Activated CD8-positive, alpha-beta T cell treated with anti-CD3 and anti-CD28 coated beads for 36 hours (primary cell): ENCODE data around the gene FOXK2. TPM values are rescaled to one million over a fixed set of nuclear protein-coding genes. Genes with fewer than 3 reads are reported as not detected.

Source experiments
- ATAC-seq: fragments of 200-7000 bp; cut with Tn5 transposase; one replicate; pipeline ENCODE4 v1.10.0; 2021; ENCODE audit warnings: mild to moderate bottlenecking, moderate library complexity
- CTCF ChIA-PET: fragments of 350-600 bp; sonication (Branson Sonifier 250); formaldehyde crosslinking; loops from one replicate; lab custom pipeline; 2021; ENCODE audit warnings: antibody characterized with exemption; lab: Charles Lee
- POLR2A ChIA-PET: fragments of 350-600 bp; sonication (Branson Sonifier 250); formaldehyde crosslinking; loops from one replicate; lab custom pipeline; 2021; ENCODE audit warnings: antibody characterized with exemption; lab: Charles Lee
- DNase-seq: peaks from one replicate; pipeline ENCODE4 v3.0.0-alpha.2; 2020
- H3K27ac Mint-ChIP-seq: one replicate; pipeline ENCODE4 v1.8.0; 2021; ENCODE audit warnings: mild to moderate bottlenecking, mixed read lengths
- H3K27me3 Mint-ChIP-seq: one replicate; pipeline ENCODE4 v1.8.0; 2021; ENCODE audit warnings: mixed read lengths
- H3K36me3 Mint-ChIP-seq: one replicate; pipeline ENCODE4 v1.8.0; 2021; ENCODE audit warnings: low read depth, mixed read lengths
- H3K4me1 Mint-ChIP-seq: one replicate; pipeline ENCODE4 v1.8.0; 2021; ENCODE audit warnings: low read depth, mixed read lengths
- H3K4me3 Mint-ChIP-seq: one replicate; pipeline ENCODE4 v1.8.0; 2021; ENCODE audit warnings: mild to moderate bottlenecking, moderate library complexity, mixed read lengths
- H3K9me3 Mint-ChIP-seq: one replicate; pipeline ENCODE4 v1.8.0; 2021; ENCODE audit warnings: mixed read lengths
- intact Hi-C: fragments of 100-400 bp; cut with micrococcal nuclease; formaldehyde crosslinking; loops from one replicate; pipeline ENCODE4 v1.10.0; 2022
- total RNA-seq, 2 experiments: library from RNA; stranded (reverse); gene quantifications; one replicate each; pipeline ENCODE4 v1.2.3, GENCODE V29; 2021
- TF ChIP-seq, protein P1 (sequence below): fragments of 200-600 bp; IDR thresholded peaks from one replicate; pipeline ENCODE4 v1.8.0; 2022; ENCODE audit warnings: antibody characterized with exemption, mild to moderate bottlenecking

FOXK2 gene
- total RNA-seq, 2 experiments from 2014 or later: 55.6 to 59.5 TPM

DNA sequence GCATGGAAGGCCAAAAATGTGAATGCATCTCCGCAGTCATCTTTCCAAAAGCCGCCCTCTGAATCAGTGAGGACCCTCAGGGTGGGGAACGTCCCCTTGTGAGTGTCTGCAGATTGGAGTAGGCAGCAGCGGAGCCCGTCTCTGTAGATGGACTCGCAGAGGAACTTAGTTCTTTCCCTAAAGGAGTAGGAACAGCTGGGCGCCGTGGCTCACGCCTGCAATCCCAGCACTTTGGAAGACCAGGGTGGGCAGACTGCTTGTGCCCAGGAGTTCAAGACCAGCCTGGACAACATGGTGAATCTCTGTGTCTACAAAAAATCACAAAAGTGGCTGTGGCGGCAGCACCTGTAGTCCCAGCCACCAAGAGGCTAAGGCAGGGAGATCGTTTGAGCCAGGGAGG lies 75.0 kb downstream of the FOXK2 start:
- POLR2A ChIA-PET: no interaction called here
- Mint-ChIP-seq H3K4me3 (no peak overlapping the region), H3K27me3 (no peaks in the 10 kb centered on the region), H3K9me3 (no peaks in the 10 kb centered on the region), H3K36me3 (peaks cover 15% of the 10 kb centered on the region), H3K4me1 (peaks cover 34% of the 10 kb centered on the region), H3K27ac (peak overlapping the region; percentile 27)
- CTCF ChIA-PET: interaction anchor here (0.5 kb wide), 1 partner anchor 69 kb away, joined by 3 read pairs; no protein-coding TSS in a partner anchor
- intact Hi-C loops: no loop called here
- DNase-seq: no peak
- ATAC-seq: no peak
- TF ChIP-seq, protein P1, sequence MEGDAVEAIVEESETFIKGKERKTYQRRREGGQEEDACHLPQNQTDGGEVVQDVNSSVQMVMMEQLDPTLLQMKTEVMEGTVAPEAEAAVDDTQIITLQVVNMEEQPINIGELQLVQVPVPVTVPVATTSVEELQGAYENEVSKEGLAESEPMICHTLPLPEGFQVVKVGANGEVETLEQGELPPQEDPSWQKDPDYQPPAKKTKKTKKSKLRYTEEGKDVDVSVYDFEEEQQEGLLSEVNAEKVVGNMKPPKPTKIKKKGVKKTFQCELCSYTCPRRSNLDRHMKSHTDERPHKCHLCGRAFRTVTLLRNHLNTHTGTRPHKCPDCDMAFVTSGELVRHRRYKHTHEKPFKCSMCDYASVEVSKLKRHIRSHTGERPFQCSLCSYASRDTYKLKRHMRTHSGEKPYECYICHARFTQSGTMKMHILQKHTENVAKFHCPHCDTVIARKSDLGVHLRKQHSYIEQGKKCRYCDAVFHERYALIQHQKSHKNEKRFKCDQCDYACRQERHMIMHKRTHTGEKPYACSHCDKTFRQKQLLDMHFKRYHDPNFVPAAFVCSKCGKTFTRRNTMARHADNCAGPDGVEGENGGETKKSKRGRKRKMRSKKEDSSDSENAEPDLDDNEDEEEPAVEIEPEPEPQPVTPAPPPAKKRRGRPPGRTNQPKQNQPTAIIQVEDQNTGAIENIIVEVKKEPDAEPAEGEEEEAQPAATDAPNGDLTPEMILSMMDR: no peak

DNA sequence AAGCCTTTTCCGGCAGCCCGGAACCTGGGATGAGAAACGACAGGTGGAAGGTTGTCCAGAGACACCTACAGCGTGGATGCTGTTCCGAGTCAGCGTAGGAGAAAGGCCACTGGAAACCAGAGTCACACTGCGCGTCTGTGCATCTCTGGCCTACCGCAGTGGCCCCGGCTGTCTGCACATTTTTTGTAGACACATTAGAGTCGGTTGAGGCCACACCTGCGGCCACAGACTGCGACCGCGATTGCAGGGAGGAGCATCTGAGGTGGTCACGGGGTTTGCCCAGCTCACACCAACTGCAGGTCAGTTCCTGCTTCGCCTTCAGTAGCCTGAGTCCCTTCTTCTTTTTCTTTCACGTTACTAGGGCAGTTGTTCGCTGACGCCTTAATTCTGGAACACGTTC lies 76.4 kb downstream of the FOXK2 start:
- peaks cover 34% of the 10 kb centered on the region for H3K4me1 Mint-ChIP-seq
- H3K27me3 Mint-ChIP-seq: no peaks in the 10 kb centered on the region
- DNase-seq (no peak), ATAC-seq (no peak)
- H3K27ac Mint-ChIP-seq: no peak overlapping the region
- ChIA-PET CTCF (no interaction called here), POLR2A (no interaction called here)
- H3K4me3 Mint-ChIP-seq: no peak overlapping the region
- TF ChIP-seq, protein P1: no peak
- H3K9me3 Mint-ChIP-seq: no peaks in the 10 kb centered on the region
- H3K36me3 Mint-ChIP-seq: peaks cover 17% of the 10 kb centered on the region
- intact Hi-C loops: no loop called here

DNA sequence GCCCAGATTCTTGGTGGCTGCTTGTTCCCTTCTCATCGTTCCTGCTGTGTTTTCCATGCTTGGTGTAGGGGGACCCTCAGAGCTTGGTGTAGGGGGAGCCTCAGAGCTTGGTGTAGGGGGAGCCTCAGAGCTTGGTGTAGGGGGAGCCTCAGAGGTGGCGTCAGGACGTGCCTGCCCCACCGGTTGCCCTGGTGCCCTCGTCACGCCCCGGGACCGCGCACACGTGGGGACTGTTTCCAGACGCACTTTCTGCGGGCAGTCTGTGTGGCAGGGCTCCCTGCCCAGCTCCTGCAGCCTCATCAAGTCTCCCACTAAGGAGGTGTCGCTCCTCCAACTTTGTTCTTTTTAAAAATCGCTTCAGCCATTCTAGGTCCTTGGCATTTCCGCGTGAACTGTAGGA lies 76.8 kb downstream of the FOXK2 start:
- Mint-ChIP-seq H3K9me3 (no peaks in the 10 kb centered on the region), H3K4me1 (peaks cover 34% of the 10 kb centered on the region), H3K27ac (no peak overlapping the region), H3K4me3 (no peak overlapping the region), H3K36me3 (peaks cover 21% of the 10 kb centered on the region), H3K27me3 (no peaks in the 10 kb centered on the region)
- TF ChIP-seq, protein P1: no peak
- ChIA-PET POLR2A (no interaction called here), CTCF (no interaction called here)
- ATAC-seq: no peak
- no peak for DNase-seq
- intact Hi-C loops: no loop called here

DNA sequence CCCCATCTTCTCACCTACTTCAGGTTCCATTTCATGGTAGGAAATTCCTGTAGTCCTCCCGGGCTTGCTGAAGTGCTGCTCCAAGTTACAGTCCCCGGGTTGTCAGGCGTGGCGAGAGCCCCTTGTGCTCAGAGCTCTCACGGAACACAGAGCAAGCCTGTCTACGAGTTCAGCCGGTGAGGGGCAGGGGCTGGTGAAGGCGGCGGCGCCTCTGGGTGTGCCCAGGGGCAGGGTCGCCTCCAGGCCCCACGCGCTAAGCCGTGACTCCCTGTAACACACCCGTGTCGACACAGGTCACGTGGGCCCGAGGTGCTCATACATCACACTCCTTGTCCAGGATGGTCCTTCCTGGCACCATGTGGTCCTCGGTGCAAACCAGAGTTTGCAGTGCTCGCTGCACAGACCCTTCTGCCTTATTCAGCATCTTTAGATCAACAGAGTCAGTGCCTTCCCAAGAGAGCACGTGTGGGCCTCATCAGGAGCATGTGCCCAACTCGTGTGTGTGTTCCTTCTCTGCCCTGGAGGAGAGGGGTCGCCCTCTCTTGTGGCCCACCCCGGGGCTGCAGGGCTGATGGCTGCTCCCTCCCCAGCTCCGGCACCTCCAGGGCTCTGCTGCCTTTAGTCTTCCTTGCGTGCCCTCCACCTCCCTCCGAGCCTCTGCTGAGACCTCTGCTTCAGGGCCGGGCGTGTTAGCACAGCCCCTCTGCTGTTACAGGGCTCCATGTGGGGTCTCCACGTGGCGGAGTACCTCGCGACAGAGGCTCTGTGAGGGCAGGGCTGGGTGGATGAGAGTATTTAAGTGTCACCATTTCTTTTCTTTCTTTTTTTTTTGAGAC lies 77.5 kb downstream of the FOXK2 start:
- H3K27ac Mint-ChIP-seq: no peak overlapping the region
- peaks cover 29% of the 10 kb centered on the region for H3K36me3 Mint-ChIP-seq
- H3K27me3 Mint-ChIP-seq: no peaks in the 10 kb centered on the region
- TF ChIP-seq, protein P1: no peak
- H3K4me3 Mint-ChIP-seq: no peak overlapping the region
- DNase-seq (no peak), ATAC-seq (no peak)
- ChIA-PET CTCF (no interaction called here), POLR2A (no interaction called here)
- no peaks in the 10 kb centered on the region for H3K9me3 Mint-ChIP-seq
- peaks cover 28% of the 10 kb centered on the region for H3K4me1 Mint-ChIP-seq
- intact Hi-C loops: no loop called here
